IPS-20b (cell line): ENCODE measurements around the gene CACNB4.

Experiments
- H3K27ac ChIP-seq: one replicate; pipeline ENCODE4 v1.5.1; 2013; ENCODE audit warnings: low read length
- H3K27me3 ChIP-seq: 2 replicates; pipeline ENCODE4 v1.6.1; 2013; ENCODE audit warnings: mild to moderate bottlenecking, low read length, inconsistent platforms; ENCODE audit not compliant: insufficient read depth
- H3K36me3 ChIP-seq: 2 replicates; pipeline ENCODE4 v1.6.1; 2013; ENCODE audit warnings: low read depth, mild to moderate bottlenecking, inconsistent platforms, low read length, moderate library complexity; ENCODE audit not compliant: insufficient read depth
- H3K4me1 ChIP-seq: 2 replicates; pipeline ENCODE4 v1.6.1; 2013; ENCODE audit warnings: mild to moderate bottlenecking, control low read depth, inconsistent platforms, low read length, moderate library complexity; ENCODE audit not compliant: insufficient read depth
- H3K4me3 ChIP-seq: 2 replicates; pipeline ENCODE4 v1.5.1; 2013; ENCODE audit warnings: mild to moderate bottlenecking, low read length, inconsistent platforms
- H3K9ac ChIP-seq: 2 replicates; pipeline ENCODE4 v1.6.1; 2013; ENCODE audit warnings: low read depth, mild to moderate bottlenecking, inconsistent platforms, low read length, moderate library complexity
- H3K9me3 ChIP-seq: 2 replicates; pipeline ENCODE4 v1.6.1; 2013; ENCODE audit warnings: mild to moderate bottlenecking, low read depth, low read length, inconsistent platforms; ENCODE audit not compliant: insufficient read depth

The CACNB4 gene

DNA sequence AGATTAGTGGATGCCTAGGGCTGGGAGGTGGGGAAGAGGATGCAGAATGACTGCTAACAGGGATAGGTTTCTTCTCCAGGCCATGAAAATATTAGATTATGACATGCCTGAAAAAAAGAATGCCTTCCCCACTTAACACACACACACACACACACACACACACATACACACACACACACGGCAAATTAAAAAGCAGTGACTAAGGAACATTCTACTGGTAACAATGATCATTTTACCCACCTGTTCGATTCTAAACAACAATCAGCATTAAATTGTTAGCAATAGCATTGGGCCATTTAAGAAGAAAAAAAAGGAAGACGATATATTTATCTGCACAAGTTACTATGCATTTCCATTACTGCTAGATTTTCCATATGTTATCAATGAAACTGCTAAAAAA, 10.8 kb downstream of the CACNB4 start:
- H3K36me3 ChIP-seq: no peaks in the 10 kb centered on the region
- H3K9me3 ChIP-seq: no peaks in the 10 kb centered on the region
- no peaks in the 10 kb centered on the region for H3K4me1 ChIP-seq
- no peak overlapping the region for H3K4me3 ChIP-seq
- no peak overlapping the region for H3K27ac ChIP-seq
- no peak overlapping the region for H3K9ac ChIP-seq
- H3K27me3 ChIP-seq: no peaks in the 10 kb centered on the region

DNA sequence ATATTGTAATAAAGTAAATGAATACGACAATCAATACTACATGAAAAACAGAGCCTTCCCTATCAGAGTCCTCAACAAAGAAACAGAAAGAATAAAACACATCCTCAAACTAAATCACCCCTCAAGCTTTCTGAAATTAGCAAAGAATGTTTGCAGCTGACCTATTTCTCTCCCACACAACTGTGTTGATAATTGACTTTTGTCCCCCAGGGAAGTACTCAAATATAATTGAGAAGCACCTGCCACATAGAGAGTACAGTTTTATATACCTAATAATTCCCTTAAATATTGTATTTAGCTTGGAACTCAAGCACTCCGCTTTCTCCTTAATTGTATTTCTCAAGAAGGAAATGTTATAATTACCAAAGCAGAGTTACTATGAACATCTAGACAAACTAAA, 12.6 kb downstream of the CACNB4 start:
- Histone ChIP-seq H3K36me3 (no peaks in the 10 kb centered on the region), H3K9ac (no peak overlapping the region), H3K9me3 (no peaks in the 10 kb centered on the region)

DNA sequence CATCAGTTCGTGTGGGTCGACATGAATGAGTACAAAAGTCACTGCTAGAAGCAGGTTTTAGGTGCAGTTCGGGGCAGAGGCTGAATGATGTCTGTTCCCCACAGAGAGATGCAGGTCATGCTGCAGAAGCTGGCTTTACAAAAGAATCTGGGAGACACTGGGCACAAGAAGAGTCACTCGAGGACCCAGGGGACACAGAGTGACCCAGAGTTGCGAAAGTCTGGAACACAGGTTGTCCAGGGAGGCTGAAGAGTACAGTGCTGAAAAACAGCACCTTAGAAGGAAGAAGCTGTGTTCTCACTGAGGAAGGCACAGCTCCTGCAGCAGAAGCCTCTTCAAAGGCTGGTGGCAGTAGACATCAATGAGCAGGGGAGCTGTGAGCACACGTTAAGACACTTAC, 14.8 kb downstream of the CACNB4 start:
- no peak overlapping the region for H3K27ac ChIP-seq
- no peak overlapping the region for H3K9ac ChIP-seq

More for the DNA sequence above, 12.6 kb downstream of the CACNB4 start:
- H3K4me1 ChIP-seq: no peaks in the 10 kb centered on the region
- H3K27me3 ChIP-seq: no peaks in the 10 kb centered on the region
- H3K4me3 ChIP-seq: no peak overlapping the region
- H3K27ac ChIP-seq: no peak overlapping the region

DNA sequence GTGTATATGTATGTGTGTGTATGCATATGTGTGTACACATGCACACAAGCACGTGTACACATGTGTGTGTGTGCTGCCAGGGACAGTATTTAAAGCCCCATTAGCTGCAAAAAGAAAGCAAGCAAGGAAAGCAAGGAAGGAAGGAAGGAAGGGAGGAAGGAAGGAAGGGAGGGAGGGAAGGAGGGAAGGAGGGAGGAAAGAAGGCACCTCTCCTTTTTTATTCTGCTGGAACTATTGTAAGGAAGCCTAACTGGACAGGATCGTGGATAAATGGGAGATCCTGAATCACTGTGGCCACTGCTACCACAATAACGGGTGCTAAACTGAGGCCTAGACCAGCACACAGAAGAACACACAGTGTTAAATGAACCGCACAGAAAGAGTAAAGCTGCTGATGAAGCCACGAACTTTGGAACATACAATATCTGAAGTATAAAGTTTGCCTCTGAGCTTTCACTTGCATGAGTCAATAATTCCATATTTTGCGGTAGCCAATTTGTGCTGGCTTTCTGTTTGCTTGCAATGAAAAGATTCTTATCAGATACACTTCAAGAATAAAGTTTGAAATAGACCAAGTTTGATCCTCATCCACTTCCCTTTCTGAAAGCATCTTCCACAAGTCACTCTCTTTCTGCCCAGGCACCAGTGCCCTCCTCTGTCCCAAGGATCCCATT, 15.5 kb downstream of the CACNB4 start:
- no peaks in the 10 kb centered on the region for H3K9me3 ChIP-seq
- H3K9ac ChIP-seq: no peak overlapping the region
- no peaks in the 10 kb centered on the region for H3K4me1 ChIP-seq
- no peaks in the 10 kb centered on the region for H3K36me3 ChIP-seq
- no peaks in the 10 kb centered on the region for H3K27me3 ChIP-seq
- no peak overlapping the region for H3K27ac ChIP-seq
- H3K4me3 ChIP-seq: no peak overlapping the region

More for the DNA sequence above, 14.8 kb downstream of the CACNB4 start:
- Histone ChIP-seq H3K36me3 (no peaks in the 10 kb centered on the region), H3K27me3 (no peaks in the 10 kb centered on the region), H3K4me1 (no peaks in the 10 kb centered on the region), H3K9me3 (no peaks in the 10 kb centered on the region), H3K4me3 (no peak overlapping the region)

DNA sequence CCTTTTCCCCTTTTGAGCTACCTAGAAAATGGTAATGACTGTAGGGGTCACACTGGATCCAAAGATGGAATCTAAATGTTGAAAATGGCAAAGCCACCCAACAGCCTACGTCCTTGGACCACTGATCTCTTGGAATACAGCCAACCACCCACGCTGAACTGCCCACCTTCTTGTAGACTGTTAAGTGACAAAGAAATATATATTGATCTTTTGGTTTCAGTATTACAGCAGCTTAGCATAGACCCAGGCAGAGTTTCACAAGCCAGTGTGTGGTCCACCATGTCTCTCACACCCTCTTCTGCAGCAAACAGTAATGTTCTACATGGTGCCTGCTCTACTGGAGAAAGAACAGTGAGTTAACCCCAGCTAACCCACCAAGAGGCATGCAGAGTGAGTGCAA, 20.2 kb downstream of the CACNB4 start:
- no peak overlapping the region for H3K4me3 ChIP-seq
- H3K36me3 ChIP-seq: no peaks in the 10 kb centered on the region
- no peaks in the 10 kb centered on the region for H3K9me3 ChIP-seq
- H3K27ac ChIP-seq: no peak overlapping the region
- no peaks in the 10 kb centered on the region for H3K27me3 ChIP-seq
- H3K9ac ChIP-seq: no peak overlapping the region
- peaks cover 2% of the 10 kb centered on the region; the same call in 1 of the 2 replicates for H3K4me1 ChIP-seq

DNA sequence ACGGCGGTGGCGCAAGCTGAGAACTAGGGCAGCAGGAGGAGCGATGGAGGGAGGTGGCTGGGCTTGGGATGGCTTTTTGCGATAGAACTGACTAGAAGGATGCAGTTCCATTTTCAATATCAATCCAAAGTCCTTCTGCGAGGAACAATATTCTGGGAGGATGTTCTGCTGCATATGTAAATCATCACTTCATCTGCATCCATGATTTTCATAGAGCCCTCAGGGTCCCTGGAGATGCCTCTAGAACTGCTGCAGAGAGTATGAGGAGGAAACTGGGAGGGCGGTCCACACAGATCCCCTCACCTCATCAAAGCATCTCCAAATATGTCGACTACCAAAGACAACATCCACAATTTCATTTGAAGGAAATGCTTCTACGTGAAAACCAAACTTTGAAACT, 20.8 kb downstream of the CACNB4 start:
- H3K36me3 ChIP-seq: no peaks in the 10 kb centered on the region
- no peaks in the 10 kb centered on the region for H3K27me3 ChIP-seq
- H3K9ac ChIP-seq: no peak overlapping the region
- peaks cover 8% of the 10 kb centered on the region; the same call in 1 of the 2 replicates for H3K4me1 ChIP-seq
- no peak overlapping the region for H3K4me3 ChIP-seq
- no peak overlapping the region for H3K27ac ChIP-seq
- H3K9me3 ChIP-seq: no peaks in the 10 kb centered on the region

DNA sequence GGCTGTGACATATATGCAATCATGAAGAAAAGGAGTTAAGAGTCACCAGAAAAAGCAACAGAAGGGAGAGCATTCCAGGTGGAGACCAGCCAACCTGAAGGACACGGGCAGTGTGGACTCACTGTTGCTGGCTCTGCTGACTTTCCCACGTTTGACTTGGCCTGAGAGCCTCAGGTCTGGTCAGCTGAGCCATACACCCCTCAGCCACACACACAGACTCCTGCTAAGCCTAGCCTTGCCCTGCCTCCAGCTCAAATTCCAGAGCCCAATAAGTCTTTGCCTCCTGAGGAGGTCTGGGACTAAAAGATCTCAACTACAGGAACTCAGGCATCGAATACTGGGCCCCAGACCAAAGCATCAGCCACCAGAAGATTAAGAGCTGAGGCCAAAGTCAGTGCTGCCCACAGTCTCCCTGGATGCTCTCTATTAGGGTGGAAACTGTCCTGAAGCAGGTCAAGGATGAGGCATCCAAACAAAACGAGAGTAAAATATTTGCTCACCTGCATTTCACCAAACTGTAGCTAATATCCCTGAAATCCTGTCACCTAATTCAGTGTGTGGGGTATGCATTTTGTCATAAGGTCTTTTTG, 23.3 kb downstream of the CACNB4 start:
- Histone ChIP-seq H3K36me3 (no peaks in the 10 kb centered on the region), H3K27me3 (no peaks in the 10 kb centered on the region), H3K9ac (no peak overlapping the region), H3K4me3 (no peak overlapping the region), H3K9me3 (no peaks in the 10 kb centered on the region), H3K27ac (no peak overlapping the region), H3K4me1 (peaks cover 8% of the 10 kb centered on the region; the same call in 1 of the 2 replicates)

DNA sequence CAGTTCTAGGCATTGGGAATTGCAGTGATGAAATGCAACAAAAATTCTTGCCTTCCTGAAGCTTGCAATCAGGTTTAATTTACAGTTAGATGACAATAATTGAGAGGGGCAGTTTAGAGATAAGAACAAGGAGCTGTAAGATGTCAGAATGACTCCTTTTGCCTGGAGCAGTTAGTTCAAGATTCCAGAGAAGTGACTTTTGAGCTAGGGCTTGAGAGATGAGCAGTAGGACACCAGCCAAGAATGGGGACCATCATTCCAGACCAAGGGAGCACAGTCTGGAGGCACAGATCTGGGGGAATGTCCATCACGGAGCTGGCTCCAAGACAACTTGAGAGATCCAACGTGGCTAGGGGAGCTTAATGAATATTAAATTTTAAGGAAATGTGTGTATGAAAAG, 26.8 kb downstream of the CACNB4 start:
- H3K4me3 ChIP-seq: no peak overlapping the region
- peaks cover 8% of the 10 kb centered on the region; the same call in 1 of the 2 replicates for H3K4me1 ChIP-seq
- no peaks in the 10 kb centered on the region for H3K9me3 ChIP-seq
- H3K27me3 ChIP-seq: no peaks in the 10 kb centered on the region
- H3K9ac ChIP-seq: no peak overlapping the region
- H3K27ac ChIP-seq: no peak overlapping the region
- H3K36me3 ChIP-seq: no peaks in the 10 kb centered on the region

DNA sequence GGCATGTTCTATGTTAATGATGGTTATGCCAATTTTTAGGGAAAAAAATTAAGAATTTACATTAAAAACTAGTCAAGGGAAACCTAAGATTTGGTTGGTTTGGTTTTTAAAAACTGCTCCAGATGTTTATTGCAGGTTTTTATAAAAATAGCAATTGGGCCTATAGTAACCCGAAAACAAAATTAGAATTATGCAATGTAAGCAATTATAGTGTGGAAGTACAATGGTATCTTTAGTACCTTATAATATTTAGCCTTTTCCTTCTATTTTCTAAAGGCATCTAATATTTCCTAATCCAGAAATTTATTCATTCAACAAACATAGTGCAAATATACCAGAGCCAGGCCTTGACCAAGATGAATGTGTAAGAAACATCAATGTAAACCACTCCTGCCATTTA, 27.3 kb downstream of the CACNB4 start:
- H3K9me3 ChIP-seq: no peaks in the 10 kb centered on the region
- peaks cover 8% of the 10 kb centered on the region; the same call in 1 of the 2 replicates for H3K4me1 ChIP-seq
- no peak overlapping the region for H3K4me3 ChIP-seq
- no peak overlapping the region for H3K27ac ChIP-seq
- H3K27me3 ChIP-seq: no peaks in the 10 kb centered on the region
- no peaks in the 10 kb centered on the region for H3K36me3 ChIP-seq
- no peak overlapping the region for H3K9ac ChIP-seq

DNA sequence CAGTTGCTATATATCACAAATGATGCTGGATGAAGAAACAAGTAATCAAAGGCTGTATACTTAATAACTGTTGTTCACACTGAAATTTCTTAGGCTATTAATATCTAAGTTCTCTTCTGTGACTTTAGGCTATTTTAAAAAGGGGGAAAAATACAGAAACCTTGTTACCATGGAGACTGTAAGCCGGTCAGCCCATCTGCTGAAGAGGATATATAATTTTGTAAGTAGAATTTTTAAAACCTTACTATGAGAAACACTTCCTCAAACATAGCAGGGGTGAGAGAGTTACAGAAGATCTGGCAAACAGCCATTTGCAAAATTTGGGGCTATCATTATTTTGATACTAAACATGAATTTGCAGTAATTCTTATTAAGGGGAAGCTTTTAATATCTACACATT, 27.8 kb downstream of the CACNB4 start:
- H3K27ac ChIP-seq: no peak overlapping the region
- peaks cover 8% of the 10 kb centered on the region; the same call in 1 of the 2 replicates for H3K4me1 ChIP-seq
- no peaks in the 10 kb centered on the region for H3K36me3 ChIP-seq
- H3K4me3 ChIP-seq: no peak overlapping the region
- no peaks in the 10 kb centered on the region for H3K9me3 ChIP-seq
- no peak overlapping the region for H3K9ac ChIP-seq
- no peaks in the 10 kb centered on the region for H3K27me3 ChIP-seq

DNA sequence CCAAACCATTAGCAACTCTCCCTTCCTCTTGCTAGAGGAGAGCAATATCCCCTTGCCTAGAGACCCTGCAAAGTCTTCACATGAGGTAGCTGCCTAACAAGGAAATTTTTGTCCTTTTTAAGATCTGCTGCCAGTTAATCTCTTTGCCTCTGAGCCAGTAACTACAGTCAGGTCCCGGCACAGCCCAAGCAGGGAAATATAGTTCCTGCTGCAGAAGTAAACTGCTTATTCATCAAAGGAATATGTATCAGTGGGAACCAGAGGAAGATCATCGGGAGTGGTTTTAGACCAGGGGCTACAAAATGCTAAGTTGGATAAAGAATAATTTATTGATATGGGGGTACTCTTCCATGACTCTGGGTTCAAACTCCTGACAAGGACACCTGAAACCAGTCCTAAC, 30.6 kb downstream of the CACNB4 start:
- no peak overlapping the region for H3K9ac ChIP-seq
- peaks cover 2% of the 10 kb centered on the region; the same call in 1 of the 2 replicates for H3K4me1 ChIP-seq
- no peak overlapping the region for H3K27ac ChIP-seq
- H3K9me3 ChIP-seq: no peaks in the 10 kb centered on the region
- no peaks in the 10 kb centered on the region for H3K36me3 ChIP-seq
- no peak overlapping the region for H3K4me3 ChIP-seq
- no peaks in the 10 kb centered on the region for H3K27me3 ChIP-seq

DNA sequence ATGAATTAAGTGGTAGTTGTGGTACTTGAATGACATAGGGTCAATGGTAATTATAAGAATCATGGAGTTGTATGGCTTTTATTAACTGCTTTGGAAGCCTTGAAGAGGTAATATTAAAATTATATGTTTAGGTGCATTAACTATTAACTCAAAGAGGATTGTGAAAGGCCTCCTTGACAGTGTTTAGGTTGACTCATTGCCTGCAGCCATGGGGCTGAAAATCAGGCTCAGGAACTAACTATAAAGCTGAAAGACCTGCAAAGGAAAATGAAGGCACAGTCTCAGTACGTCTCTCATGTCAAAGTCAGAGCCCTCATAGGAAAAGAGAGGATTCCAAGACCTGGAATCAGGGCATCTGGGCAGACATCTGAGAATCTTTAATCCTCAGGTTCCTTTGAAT, 31.0 kb downstream of the CACNB4 start:
- no peak overlapping the region for H3K27ac ChIP-seq
- H3K9ac ChIP-seq: no peak overlapping the region
- no peaks in the 10 kb centered on the region for H3K9me3 ChIP-seq
- H3K4me1 ChIP-seq: no peaks in the 10 kb centered on the region
- no peaks in the 10 kb centered on the region for H3K36me3 ChIP-seq
- H3K27me3 ChIP-seq: no peaks in the 10 kb centered on the region
- H3K4me3 ChIP-seq: no peak overlapping the region
